ENCODE results near the gene COL18A1.

Gene COL18A1

GRCh38 chr21:45488931-45489721 lies 84.2 kb downstream of the COL18A1 start:
- CTCF ChIA-PET: no interaction called here
- POLR2A ChIA-PET: no interaction called here
- no peak for DNase-seq (ENCODE audit: extremely low spot score)
- TF ChIP-seq CTCF (IDR thresholded peaks at IDR 0.05; ENCODE audit: control extremely low read depth, extremely low read depth, low read depth, missing control alignments): no peak

GRCh38 chr21:45489722-45489982 lies 84.7 kb downstream of the COL18A1 start:
- DNase-seq (ENCODE audit: extremely low spot score): no peak
- CTCF ChIA-PET: no interaction called here
- POLR2A ChIA-PET: no interaction called here
- no peak for TF ChIP-seq CTCF (IDR thresholded peaks at IDR 0.05; ENCODE audit: control extremely low read depth, extremely low read depth, low read depth, missing control alignments)

- POLR2A ChIA-PET: no interaction called here
- TF ChIP-seq CTCF (IDR thresholded peaks at IDR 0.05; ENCODE audit: control extremely low read depth, extremely low read depth, low read depth, missing control alignments): no peak
- no peak for DNase-seq (ENCODE audit: extremely low spot score)
- CTCF ChIA-PET: no interaction called here
Observed at GRCh38 chr21:45490049-45490731, 85.2 kb downstream of the COL18A1 start.

- POLR2A ChIA-PET: no interaction called here
- DNase-seq (ENCODE audit: extremely low spot score): no peak
- CTCF ChIA-PET: no interaction called here
- TF ChIP-seq CTCF (IDR thresholded peaks at IDR 0.05; ENCODE audit: control extremely low read depth, extremely low read depth, low read depth, missing control alignments): no peak
Observed at GRCh38 chr21:45491056-45491455, 86.1 kb downstream of the COL18A1 start.

GRCh38 chr21:45491623-45492022 lies 86.7 kb downstream of the COL18A1 start:
- no peak for TF ChIP-seq CTCF (IDR thresholded peaks at IDR 0.05; ENCODE audit: control extremely low read depth, extremely low read depth, low read depth, missing control alignments)
- no peak for DNase-seq (ENCODE audit: extremely low spot score)
- ChIA-PET CTCF (no interaction called here), POLR2A (no interaction called here)

GRCh38 chr21:45492765-45493164 lies 87.8 kb downstream of the COL18A1 start:
- no peak for TF ChIP-seq CTCF (IDR thresholded peaks at IDR 0.05; ENCODE audit: control extremely low read depth, extremely low read depth, low read depth, missing control alignments)
- no peak for DNase-seq (ENCODE audit: extremely low spot score)
- CTCF ChIA-PET: no interaction called here
- POLR2A ChIA-PET: no interaction called here

Data from GM10248 (cell line).